Activated CD4-positive, alpha-beta T cell treated with anti-CD3 and anti-CD28 coated beads for 1 hour (primary cell): ENCODE results near the gene OR5F1.

Source experiments
- DNase-seq: peaks from one replicate; pipeline ENCODE4 v3.0.0-alpha.2; 2020

Gene OR5F1

DNA sequence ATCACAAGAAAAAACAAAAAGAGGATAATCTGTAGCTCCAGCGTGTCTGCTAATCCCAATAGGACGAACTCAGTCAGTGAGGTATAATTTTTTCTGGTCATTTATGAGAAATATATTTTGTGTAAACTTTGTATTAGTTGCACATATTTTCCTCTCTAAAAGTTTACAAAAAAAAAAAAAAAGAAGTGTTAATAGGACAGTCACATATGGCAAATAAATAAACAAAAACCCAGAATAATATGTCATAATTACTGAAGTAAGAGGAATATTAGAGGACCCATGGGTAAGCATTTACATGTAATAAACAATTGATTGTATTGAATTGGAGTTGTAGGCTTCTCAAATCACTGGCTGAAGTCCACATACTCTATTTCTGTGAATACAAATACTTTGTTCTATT, at the start of gene OR5F1:
Gene OR5F1 (minus strand): TSS at position 101 of the 400 bp plus-strand sequence. CDS start 0 bp downstream, at position 101.
- no peak for DNase-seq

DNA sequence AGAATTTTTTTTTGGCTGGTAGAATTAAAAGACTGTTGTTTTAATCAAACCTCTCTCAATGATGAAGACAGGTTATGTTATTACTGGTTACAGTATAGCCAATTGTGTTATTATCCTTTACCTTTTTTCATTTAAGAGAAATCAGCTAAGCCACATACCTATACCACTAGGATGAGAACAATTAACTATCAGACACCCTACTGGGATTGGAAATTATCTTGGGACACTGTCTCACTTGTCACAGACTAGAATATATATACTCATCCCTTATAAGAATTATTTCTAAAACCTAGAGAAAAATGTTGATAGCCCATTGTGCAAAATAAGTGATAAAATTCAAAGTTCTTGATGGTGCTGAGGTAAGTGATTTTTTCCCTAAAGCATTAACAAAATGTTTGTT, 32.9 kb upstream of the OR5F1 start, which contains the start of gene OR5AS1:
Gene OR5AS1 (plus strand): TSS at position 301 of the 400 bp plus-strand sequence. CDS start 2,765 bp downstream, outside the sequence.
- no peak for DNase-seq

DNA sequence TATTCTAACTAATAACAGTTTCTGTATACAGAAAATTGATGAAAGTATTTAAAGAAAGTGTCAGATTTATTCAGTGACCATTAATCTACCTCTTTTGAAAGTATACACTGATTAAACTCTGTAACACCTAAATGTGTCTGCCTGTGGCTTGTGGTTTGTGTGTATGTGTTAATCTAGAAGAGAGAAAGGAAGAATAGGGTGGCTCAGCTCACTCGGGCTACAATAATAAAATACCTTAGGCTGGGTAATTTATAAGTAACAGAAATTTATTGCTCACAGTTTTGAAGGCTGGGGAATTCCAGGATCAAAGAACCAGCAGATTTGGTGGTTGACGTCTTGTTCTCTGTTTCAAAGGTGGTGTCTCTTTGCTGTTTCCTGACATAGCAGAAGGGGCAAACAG, 19.4 kb upstream of the OR5F1 start:
- no peak for DNase-seq

DNA sequence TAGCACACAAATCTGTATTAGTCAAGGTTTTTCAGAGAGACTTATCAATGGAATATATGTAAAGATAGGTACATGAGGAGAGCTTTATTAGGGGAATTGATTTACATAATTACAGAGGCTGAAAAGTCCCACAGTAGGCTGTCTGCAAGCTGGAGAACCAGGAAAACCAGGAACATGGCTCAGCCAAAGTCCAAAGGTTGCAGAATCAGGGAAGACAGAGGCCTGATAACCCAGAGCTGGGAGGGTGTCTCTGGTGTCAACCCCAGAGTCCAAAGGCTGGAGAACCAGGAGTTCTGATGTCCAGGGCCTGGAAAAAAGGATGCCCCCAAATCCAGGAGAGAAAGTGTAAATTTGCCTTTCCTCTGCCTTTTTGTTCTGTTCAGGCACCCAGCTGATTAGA, 16.3 kb upstream of the OR5F1 start:
- DNase-seq, result no peak

DNA sequence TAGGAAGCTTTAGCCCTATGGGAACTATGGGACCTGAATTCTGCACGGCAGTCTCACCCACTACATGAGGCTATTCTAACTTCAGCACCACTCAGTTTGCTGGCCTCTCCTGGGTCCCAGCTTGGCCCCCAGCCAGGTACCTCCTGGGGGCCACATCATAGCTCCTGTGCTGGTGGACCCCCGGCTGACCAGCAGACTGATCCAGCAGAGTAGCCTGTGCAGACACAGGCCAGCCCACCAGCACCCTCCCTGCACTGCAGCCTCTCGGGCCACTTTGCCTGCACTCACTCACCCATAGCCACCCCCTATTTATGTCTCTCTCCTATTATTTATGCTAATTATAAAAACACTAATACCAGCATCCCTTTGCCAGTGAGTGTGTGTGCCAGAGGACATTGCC, 23.5 kb downstream of the OR5F1 start:
- DNase-seq, result no peak

DNA sequence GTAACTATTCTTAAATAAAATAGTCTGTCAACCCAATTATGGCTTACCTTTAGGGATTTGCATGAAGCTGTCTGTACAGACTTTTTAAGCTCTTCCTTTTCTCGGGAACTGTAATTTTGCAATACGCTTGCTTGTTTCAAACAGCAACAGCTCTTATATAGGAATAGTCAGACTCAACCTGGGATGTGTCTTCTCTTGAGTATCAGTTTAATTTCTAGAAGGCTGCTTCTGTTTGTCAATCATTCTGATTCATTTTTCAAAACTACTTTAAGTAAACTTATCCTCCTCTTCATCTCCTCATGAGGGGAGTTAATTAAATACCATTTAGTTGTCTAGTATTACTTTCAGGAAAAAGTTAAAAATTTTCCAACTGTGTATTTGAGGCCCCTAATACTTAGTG, 24.6 kb downstream of the OR5F1 start, which contains the start of gene OR10AG1:
Gene OR10AG1 (minus strand): TSS at position 101 of the 400 bp plus-strand sequence. CDS start 38 bp downstream, at position 63.
- no peak for DNase-seq

DNA sequence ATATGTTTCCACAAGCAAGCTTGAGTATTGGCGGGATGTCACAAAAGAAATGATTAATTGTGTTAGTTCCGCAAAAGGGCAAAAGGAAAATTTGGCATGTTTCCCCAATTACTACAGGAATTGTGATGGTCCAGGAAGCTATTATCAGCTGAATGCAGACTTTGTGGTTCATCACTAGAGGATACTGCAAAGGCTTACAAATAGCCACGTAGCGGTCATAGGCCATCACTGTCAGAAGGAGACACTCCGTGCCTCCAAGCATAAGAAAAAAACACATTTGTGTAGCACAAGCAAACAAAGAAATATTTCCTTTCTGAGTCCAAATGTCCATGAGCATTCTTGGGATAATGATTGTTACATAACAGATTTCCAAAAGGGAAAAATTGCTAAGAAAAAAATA, 26.5 kb downstream of the OR5F1 start:
- no peak for DNase-seq

DNA sequence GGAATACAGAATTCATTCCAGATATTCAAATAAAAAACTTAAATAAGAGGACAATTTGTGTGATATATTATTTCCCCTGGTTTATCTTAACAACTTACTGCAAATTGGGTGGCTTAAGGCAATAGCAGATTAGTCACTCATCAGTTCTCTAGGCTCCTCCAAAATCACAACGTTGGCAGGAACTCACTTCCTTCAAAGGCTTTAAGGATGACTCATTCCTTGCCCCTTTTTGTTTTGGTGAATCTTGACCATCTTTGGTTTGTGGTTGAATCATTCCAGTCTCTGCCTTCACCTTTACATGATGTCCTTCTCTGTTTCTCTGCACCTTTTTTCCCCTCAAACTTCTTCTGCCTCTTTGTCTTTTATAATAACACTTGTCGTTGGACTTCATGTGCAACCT, 28.0 kb downstream of the OR5F1 start:
- no peak for DNase-seq

DNA sequence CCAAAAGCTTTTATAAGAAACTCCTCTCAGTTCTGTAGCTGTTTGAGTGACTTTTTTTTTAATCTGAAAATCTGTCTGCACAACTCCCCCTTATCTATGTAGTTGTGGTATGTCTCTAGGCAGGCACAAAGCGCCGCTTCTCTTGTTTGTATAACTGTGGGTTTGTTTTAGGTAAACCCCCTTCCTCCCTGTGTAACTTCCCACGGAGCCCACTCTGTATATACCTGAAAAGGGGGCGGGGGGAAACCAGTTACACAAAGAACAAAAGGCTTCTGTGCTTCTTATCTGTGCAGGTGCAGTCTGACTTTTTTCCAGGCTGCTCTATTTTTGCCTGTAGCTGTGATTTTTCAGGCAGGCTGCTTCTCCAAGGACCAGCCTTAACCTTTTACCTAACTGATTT, 37.9 kb downstream of the OR5F1 start:
- DNase-seq, result no peak

DNA sequence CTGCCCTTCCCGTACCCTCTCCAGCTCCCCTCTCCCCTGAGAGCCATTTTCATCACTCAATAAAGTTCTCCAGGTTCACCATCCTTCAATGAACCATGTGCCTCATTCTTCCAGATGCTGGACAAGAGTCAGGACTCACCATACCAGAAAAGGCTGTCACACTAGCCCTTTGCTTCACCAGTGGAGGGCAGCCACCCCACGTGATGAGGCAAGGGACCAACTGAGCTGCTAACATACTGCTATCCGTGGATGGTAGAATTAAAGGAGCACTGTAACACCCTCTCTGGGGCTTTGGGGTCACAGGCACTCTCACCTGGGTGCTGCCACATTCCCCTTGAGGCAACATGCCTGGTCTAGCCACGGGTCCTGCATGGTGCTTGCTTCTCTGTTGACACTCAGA, 45.1 kb downstream of the OR5F1 start:
- DNase-seq, result no peak
